GM12873 (cell line): ENCODE data around the gene CEP85.

ENCODE experiments used
- TF ChIP-seq, protein P1 (sequence below): IDR thresholded peaks from 2 replicates; pipeline ENCODE4 v1.5.1; 2012; ENCODE audit warnings: low read depth, mild to moderate bottlenecking, moderate library complexity, low read length, control low read depth; ENCODE audit not compliant: insufficient read depth; ENCODE audit errors: missing control alignments

CEP85 gene

DNA sequence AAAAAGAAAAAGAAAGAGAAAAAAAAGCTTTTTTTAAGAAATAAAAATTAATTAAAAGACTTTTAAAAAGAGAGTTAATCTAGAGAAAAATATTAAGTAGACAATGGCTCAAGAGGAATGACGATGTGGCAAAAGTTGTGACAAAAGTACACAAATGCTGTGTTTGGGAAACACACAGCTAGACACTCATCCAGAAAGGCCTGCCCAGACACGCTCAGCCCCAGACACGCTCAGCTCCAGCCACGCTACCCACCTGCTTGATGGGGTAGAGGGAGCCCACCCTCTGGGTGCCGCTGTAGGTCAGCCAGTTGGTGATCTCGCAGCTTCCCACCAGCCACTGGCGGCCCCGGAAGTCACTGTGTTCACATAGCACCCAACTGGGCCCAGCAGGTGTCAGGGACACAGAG is 94.0 kb downstream of the CEP85 start:
- TF ChIP-seq, protein P1, sequence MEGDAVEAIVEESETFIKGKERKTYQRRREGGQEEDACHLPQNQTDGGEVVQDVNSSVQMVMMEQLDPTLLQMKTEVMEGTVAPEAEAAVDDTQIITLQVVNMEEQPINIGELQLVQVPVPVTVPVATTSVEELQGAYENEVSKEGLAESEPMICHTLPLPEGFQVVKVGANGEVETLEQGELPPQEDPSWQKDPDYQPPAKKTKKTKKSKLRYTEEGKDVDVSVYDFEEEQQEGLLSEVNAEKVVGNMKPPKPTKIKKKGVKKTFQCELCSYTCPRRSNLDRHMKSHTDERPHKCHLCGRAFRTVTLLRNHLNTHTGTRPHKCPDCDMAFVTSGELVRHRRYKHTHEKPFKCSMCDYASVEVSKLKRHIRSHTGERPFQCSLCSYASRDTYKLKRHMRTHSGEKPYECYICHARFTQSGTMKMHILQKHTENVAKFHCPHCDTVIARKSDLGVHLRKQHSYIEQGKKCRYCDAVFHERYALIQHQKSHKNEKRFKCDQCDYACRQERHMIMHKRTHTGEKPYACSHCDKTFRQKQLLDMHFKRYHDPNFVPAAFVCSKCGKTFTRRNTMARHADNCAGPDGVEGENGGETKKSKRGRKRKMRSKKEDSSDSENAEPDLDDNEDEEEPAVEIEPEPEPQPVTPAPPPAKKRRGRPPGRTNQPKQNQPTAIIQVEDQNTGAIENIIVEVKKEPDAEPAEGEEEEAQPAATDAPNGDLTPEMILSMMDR, result no peak
